ENCODE data around the gene SUPT3H.

The SUPT3H gene

GRCh38 chr6:45388328-45388727 lies 10.6 kb upstream of the SUPT3H start:
- DNase-seq (ENCODE audit: low read depth, low spot score): no peak

- DNase-seq (ENCODE audit: low read depth, low spot score): peak; percentile 64
Observed at GRCh38 chr6:45387236-45387635, 9.5 kb upstream of the SUPT3H start.

DNA sequence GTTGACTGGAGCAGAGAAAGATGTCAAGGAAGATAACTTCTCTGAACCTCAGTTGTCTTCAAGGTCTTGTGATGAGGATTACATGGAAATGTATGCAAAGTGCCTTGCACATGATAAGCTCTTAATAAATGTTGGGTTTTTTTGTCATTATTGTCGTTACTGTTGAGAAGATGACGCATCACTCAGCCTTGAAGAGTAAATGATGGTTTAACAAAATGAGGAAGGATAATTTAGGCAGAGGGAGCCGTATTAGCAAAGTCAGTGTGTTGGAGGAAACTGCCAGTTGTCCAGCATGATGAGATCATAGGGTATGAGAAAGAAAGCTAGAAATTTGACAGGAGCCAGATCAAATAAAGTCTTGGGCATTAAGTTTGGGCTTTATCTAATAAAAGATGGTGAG lies 8.8 kb upstream of the SUPT3H start:
- DNase-seq (ENCODE audit: low read depth, low spot score): no peak

GRCh38 chr6:45382391-45382790 lies 4.7 kb upstream of the SUPT3H start:
- DNase-seq (ENCODE audit: low read depth, low spot score): no peak

GRCh38 chr6:45378334-45378926 lies 696 bp upstream of the SUPT3H start:
- DNase-seq (ENCODE audit: low read depth, low spot score): no peak

DNA sequence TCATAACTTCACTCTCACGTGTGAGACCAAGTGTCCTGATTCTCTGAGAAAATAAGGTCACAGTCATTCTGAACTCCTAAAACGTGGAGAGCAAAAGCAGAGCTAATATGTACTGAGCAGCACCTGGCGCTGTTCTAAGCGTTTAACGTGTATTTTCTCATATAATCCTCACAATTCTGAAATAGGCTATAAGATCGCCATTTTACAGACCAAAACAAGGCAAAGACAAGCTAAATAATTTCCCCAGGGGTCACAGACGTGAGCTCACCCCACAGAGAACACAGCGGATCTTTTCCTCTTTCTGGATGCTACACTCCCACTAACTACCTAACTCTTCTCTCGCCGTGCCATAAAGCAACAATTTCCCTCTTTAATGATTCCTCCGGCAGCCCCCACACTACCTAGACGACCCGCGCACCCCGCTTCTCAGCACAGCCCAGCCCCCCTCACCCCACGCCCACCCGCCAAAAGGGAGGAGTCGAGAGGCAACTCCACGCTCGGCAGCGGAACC lies 636 bp downstream of the SUPT3H start:
- DNase-seq (ENCODE audit: low read depth, low spot score): no peak

- DNase-seq (ENCODE audit: low read depth, low spot score): peak; percentile 73
Observed at GRCh38 chr6:45376310-45377042, 1.3 kb downstream of the SUPT3H start.

DNA sequence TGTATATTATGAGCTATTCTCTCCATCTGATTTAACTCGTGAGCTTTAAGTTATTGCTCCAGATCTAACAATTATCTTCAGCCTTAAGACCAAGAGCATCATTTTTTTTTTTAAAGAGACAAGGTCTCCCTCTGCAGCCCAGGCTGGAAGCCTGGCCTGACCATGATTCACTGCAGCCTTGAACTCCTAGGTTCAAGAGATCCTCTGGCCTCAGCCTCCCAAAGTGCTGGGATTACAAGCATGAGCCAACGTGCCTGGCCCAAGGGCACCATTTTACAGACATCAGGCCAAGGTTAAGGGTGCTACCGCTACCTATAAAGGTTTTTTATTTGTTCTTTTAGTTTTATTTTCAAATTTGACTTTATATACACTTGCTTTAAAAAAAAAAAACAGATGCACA lies 2.3 kb downstream of the SUPT3H start:
- no peak for DNase-seq (ENCODE audit: low read depth, low spot score)

- DNase-seq (ENCODE audit: low read depth, low spot score): no peak
Observed at GRCh38 chr6:45371924-45372573, 5.7 kb downstream of the SUPT3H start.

DNA sequence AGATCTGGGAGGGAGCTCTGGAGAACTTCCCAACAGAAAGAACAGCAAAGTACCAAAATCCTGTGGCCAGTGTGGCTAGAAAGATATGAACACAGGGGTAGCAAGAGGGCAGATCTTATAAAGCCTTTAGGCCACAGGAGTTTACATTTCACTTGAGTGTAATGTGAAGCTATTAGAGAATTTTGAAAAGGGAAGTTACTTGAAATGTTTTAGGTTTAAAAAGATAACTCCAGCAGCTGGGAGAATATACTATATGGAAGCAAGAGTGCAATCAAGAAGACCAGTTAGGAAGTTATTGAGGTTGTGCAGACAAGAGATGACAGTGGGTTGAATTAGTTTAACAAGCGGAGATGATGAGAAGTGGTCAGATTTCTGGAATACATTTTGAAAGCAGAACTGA lies 7.9 kb downstream of the SUPT3H start:
- peak; percentile 29 for DNase-seq (ENCODE audit: low read depth, low spot score)

GRCh38 chr6:45367999-45368398 lies 9.7 kb downstream of the SUPT3H start:
- no peak for DNase-seq (ENCODE audit: low read depth, low spot score)

- DNase-seq (ENCODE audit: low read depth, low spot score): no peak
Observed at GRCh38 chr6:45366534-45366933, 11.2 kb downstream of the SUPT3H start.

DNA sequence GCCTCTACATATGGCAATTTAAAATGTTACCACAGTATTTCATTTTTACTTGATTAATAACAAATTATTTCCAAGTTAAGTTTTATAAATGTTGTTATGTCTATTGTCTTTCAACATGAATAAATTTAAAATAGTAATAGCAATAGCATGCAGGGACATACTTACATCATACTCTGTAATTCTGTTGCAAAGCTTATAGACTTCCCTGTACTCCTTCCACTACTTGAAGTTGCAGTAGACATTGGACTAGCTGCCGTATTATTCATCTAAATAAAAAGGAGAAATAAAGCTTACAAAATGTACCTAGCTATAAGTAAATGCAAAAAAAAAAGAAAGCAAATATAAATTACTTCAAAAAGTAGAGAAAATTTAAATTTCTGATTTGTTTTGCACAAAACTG lies 12.7 kb downstream of the SUPT3H start:
- DNase-seq (ENCODE audit: low read depth, low spot score): no peak

DNA sequence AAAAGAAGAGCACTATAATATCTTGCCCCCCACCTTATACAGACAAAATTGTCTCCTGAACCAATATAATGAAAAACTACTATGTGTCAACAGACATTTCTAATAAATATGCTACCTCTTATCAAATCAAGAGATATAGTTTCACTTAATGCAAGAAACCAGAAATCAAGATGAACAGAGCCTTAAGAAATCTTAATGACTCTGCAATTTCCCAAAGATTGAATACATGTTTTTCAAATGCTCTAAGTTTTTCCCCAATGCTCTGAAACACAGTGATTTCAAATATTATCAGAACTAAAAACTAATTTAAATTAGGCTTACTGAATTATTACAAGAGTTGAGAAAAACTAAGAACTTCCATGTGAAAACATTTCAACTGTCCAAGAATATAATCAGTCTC lies 13.3 kb downstream of the SUPT3H start:
- no peak for DNase-seq (ENCODE audit: low read depth, low spot score)

DNA sequence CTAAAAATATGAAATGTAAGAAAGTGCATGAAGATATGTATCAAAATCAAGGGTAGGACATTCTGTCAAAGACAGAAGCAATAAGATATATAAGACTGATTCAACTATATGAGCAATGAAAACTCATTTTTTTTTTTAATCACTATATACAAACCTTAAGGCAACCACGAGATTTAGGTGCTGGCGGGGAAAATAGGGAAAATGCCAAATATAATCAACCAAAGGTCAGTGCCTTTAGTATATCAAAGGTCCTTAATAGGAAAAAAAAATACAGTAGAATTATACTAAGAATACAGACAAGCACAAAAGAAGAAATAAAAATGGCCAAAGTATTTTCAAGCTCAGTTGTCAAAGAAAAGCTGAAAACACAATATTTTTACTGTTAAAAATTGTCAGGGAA lies 24.1 kb downstream of the SUPT3H start:
- DNase-seq (ENCODE audit: low read depth, low spot score): no peak

- DNase-seq (ENCODE audit: low read depth, low spot score): no peak
Observed at GRCh38 chr6:45351667-45352066, 26.1 kb downstream of the SUPT3H start.

DNA sequence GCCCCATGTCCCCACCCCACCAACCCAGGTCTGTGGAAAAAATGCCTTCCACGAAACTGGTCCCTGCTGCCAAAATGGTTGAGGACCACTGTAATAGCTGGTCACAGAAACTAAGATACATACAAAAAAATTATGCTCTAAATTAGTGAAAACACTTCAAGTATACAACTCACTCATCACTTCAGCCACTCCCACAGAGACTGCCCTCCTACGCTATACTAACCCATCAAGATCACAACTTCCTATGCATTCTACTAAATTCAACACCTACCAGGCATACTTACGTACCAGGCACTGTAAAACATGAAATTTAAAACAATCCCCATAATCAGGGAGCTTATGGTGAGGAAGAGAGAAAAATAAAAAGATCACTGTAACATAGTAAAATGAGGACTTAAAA lies 26.7 kb downstream of the SUPT3H start:
- DNase-seq (ENCODE audit: low read depth, low spot score): no peak

- DNase-seq (ENCODE audit: low read depth, low spot score): no peak
Observed at GRCh38 chr6:45350186-45350710, 27.5 kb downstream of the SUPT3H start.

DNA sequence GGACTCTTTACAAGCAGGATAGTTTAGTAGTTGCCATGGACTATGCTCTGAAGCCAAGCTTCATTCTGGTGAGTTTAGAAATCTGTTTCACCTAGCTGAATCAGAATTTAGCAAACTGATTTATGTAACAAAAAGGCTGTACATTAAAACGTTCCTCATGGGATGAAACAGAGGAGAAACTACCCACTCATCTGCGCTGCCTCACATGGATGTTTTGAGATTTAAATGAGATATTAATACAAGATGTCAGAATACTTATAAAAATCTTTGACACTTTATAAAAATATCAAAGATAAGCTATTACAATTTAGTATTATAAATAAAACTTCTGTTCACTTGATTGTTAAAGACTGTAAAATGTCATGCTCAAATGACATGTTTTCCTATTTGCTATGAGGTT lies 32.8 kb downstream of the SUPT3H start:
- DNase-seq (ENCODE audit: low read depth, low spot score): no peak

DNA sequence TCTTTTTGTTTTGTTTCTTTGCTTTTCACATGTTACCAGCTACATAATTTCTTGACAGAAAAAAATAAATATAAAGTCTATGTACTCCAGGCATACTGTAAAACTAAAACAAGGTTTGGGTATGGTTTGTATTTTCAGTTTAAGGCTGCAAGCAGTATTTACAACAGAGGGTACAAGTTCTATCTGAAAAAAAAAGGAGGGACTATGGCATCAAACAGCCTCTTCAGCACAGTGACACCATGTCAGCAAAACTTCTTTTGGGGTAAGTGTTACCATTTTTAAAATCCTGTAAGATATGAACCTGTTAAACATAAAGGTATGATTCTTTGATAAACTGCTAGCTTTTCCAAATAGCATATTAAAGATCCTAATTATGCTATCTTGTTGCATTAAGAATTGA lies 49.2 kb downstream of the SUPT3H start:
- DNase-seq (ENCODE audit: low read depth, low spot score): no peak

- DNase-seq (ENCODE audit: low read depth, low spot score): peak; percentile 95
Observed at GRCh38 chr6:45327956-45328522, 49.7 kb downstream of the SUPT3H start, which contains the start of gene RUNX2. RUNX2 (plus strand) TSS chr6:45328330; CDS start chr6:45328727, 397 bp downstream.

Measured in astrocyte of the hippocampus (primary cell).